Measurements from ENCODE around the gene BCO1. TPM values are rescaled to one million over a fixed set of nuclear protein-coding genes. Genes with fewer than 3 reads are reported as not detected.
A peak's percentile ranks its signal among the peaks of the same experiment; 100 is the strongest.

The BCO1 gene
- total RNA-seq, 4 donors from 2014 or later = 0.12 to 0.27 TPM; not detected in 2

GRCh38 chr16:81254922-81255526 lies 16.5 kb downstream of the BCO1 start:
- H3K9me3 ChIP-seq = no peaks in the 10 kb centered on the region
- no peak for ATAC-seq
- no peaks in the 10 kb centered on the region for H3K36me3 ChIP-seq
- TF ChIP-seq POLR2AphosphoS5 (IDR thresholded peaks at IDR 0.05) (no peak), EP300 (IDR thresholded peaks at IDR 0.05) (no peak)
- H3K27ac ChIP-seq = no peak overlapping the region
- no peaks in the 10 kb centered on the region for H3K27me3 ChIP-seq
- WGBS, 2 donors (ENCODE audit: low coverage in 1 of 2) = 100% methylated on average over 3 of the region's 5 CpGs; no CpG with 5 or more reads in 1 of the 2 donors
- no peak overlapping the region for H3K4me3 ChIP-seq
- H3K4me1 ChIP-seq = no peaks in the 10 kb centered on the region

GRCh38 chr16:81259916-81260315 lies 21.4 kb downstream of the BCO1 start:
- H3K4me3 ChIP-seq = no peak overlapping the region
- no peak for TF ChIP-seq POLR2AphosphoS5 (IDR thresholded peaks at IDR 0.05)
- TF ChIP-seq POLR2A (IDR thresholded peaks at IDR 0.05) = no peak
- no peak for TF ChIP-seq EP300 (IDR thresholded peaks at IDR 0.05)
- TF ChIP-seq CTCF (IDR thresholded peaks at IDR 0.05) = no peak
- no peaks in the 10 kb centered on the region for H3K9me3 ChIP-seq
- H3K27ac ChIP-seq = no peak overlapping the region
- no peak for ATAC-seq
- no peaks in the 10 kb centered on the region for H3K36me3 ChIP-seq
- peaks cover 0 to 18% (median 3%) of the 10 kb centered on the region in 3 donors for H3K4me1 ChIP-seq
- H3K27me3 ChIP-seq = no peaks in the 10 kb centered on the region
- WGBS, 2 donors (ENCODE audit: low coverage in 1 of 2) = 72 to 100% methylated on average over 1 to 4 of the region's 4 CpGs

GRCh38 chr16:81261049-81261648 lies 22.7 kb downstream of the BCO1 start:
- Histone ChIP-seq H3K4me1 (peaks cover 0 to 30% (median 6%) of the 10 kb centered on the region in 3 donors), H3K27ac (no peak overlapping the region), H3K9me3 (no peaks in the 10 kb centered on the region), H3K4me3 (no peak overlapping the region), H3K27me3 (no peaks in the 10 kb centered on the region), H3K36me3 (no peaks in the 10 kb centered on the region)
- WGBS, 2 donors (ENCODE audit: low coverage in 1 of 2) = 76 to 80% methylated on average over 11 of the region's 11 CpGs
- TF ChIP-seq EP300 (IDR thresholded peaks at IDR 0.05) (no peak), CTCF (IDR thresholded peaks at IDR 0.05) (peak in 3 of 4 experiments; percentile 28 to 52 (median 32))
- ATAC-seq = no peak

- 13 to 18% methylated on average over 3 to 11 of the region's 11 CpGs for WGBS, 2 donors (ENCODE audit: low coverage in 1 of 2)
- Histone ChIP-seq H3K4me3 (no peak overlapping the region), H3K27me3 (no peaks in the 10 kb centered on the region), H3K36me3 (no peaks in the 10 kb centered on the region), H3K9me3 (no peaks in the 10 kb centered on the region), H3K4me1 (peaks cover 0 to 37% (median 11%) of the 10 kb centered on the region in 3 donors), H3K27ac (peak overlapping the region in 3 of 4 donors; percentile 25 to 64 (median 35))
- ATAC-seq = peak; percentile 27
- TF ChIP-seq POLR2A (IDR thresholded peaks at IDR 0.05) = no peak
- TF ChIP-seq CTCF (IDR thresholded peaks at IDR 0.05) = peak in 2 of 4 experiments; percentile 28 to 37
These were observed 25.2 kb downstream of the BCO1 start for GRCh38 chr16:81263470-81264220.

- Histone ChIP-seq H3K4me3 (no peak overlapping the region), H3K27ac (peak overlapping the region in 3 of 4 donors; percentile 25 to 64 (median 35))
These were observed 25.9 kb downstream of the BCO1 start for GRCh38 chr16:81264386-81264785.

More at GRCh38 chr16:81264386-81264785, 25.9 kb downstream of the BCO1 start:
- ATAC-seq = no peak
- Histone ChIP-seq H3K36me3 (no peaks in the 10 kb centered on the region), H3K9me3 (no peaks in the 10 kb centered on the region), H3K4me1 (peaks cover 0 to 37% (median 11%) of the 10 kb centered on the region in 3 donors), H3K27me3 (no peaks in the 10 kb centered on the region)
- TF ChIP-seq CTCF (IDR thresholded peaks at IDR 0.05) (no peak), EP300 (IDR thresholded peaks at IDR 0.05) (no peak), POLR2AphosphoS5 (IDR thresholded peaks at IDR 0.05) (no peak), POLR2A (IDR thresholded peaks at IDR 0.05) (no peak)
- WGBS, 2 donors (ENCODE audit: low coverage in 1 of 2) = 57 to 70% methylated on average over 7 of the region's 7 CpGs

All from gastroesophageal sphincter (tissue), 4 donors.